Fibroblast of lung (primary cell): ENCODE results near the gene ZNF579.

Experiments used
- CTCF ChIP-seq, 2 donors: IDR thresholded peaks in 1 of 2; conservative IDR thresholded peaks in 1 of 2; 1 replicate in 1 of 2; 2 replicates in 1 of 2; pipeline ENCODE4 v1.5.1; 2011 to 2012; ENCODE audit warnings: low read length in 2 of 2, control low read depth in 1 of 2, inconsistent platforms in 1 of 2, low read depth in 1 of 2, mild to moderate bottlenecking in 1 of 2
- EZH2 ChIP-seq: IDR thresholded peaks from 2 replicates; pipeline ENCODE4 v1.5.1; 2012; ENCODE audit warnings: low read length, control low read depth, mild to moderate bottlenecking; ENCODE audit errors: missing control alignments

GRCh38 chr19:55542292-55542855 lies 38.3 kb downstream of the ZNF579 start:
- no peak for TF ChIP-seq EZH2
- TF ChIP-seq CTCF (conservative IDR thresholded peaks at IDR 0.05 in 1 of 2, IDR thresholded peaks at IDR 0.05 in 1 of 2; ENCODE audit: low read depth in 1 of 2, low read length in 2 of 2): no peak
